Lower leg skin (tissue), 3 donors: ENCODE data around the gene DIP2C.

ENCODE experiments used
- CTCF ChIP-seq, 3 donors: fragments of 450-650 bp; IDR thresholded peaks; one replicate each; pipeline ENCODE4 v1.5.1; 2016; ENCODE audit warnings: antibody characterized with exemption in 3 of 3, mild to moderate bottlenecking in 3 of 3, moderate library complexity in 2 of 3
- POLR2A ChIP-seq, 2 donors: fragments of 450-650 bp; IDR thresholded peaks; one replicate each; pipeline ENCODE4 v1.6.1; 2016 to 2017; ENCODE audit warnings: antibody characterized with exemption in 2 of 2, mild to moderate bottlenecking in 1 of 2, moderate library complexity in 1 of 2

GRCh38 chr10:619710-620109 lies 69.8 kb downstream of the DIP2C start:
- TF ChIP-seq CTCF (IDR thresholded peaks at IDR 0.05) (no peak), POLR2A (IDR thresholded peaks at IDR 0.05) (no peak)
